ENCODE data around the gene COX6B2. TPM values are rescaled to one million over a fixed set of nuclear protein-coding genes. Genes with fewer than 3 reads are reported as not detected.

COX6B2 gene
- total RNA-seq, 1 experiment from 2014 or later: 0.42 TPM

- in situ Hi-C loops (cut with HindIII; ENCODE audit: low pct_unique_long_range_greater_than_20kb, low sequenced_read_pairs): no loop called here
- DNase-seq (ENCODE audit: low read depth, low spot score): peak; percentile 95
These were observed 30.6 kb upstream of the COX6B2 start for GRCh38 chr19:55384920-55385723.

GRCh38 chr19:55384131-55384919 lies 29.8 kb upstream of the COX6B2 start, which contains the start of gene TMEM238:
Gene TMEM238 (minus strand): TSS chr19:55384292. CDS start chr19:55384259, 33 bp downstream.
- in situ Hi-C loops (cut with HindIII; ENCODE audit: low pct_unique_long_range_greater_than_20kb, low sequenced_read_pairs): no loop called here
- DNase-seq (ENCODE audit: low read depth, low spot score): no peak

- no peak for DNase-seq (ENCODE audit: low read depth, low spot score)
- in situ Hi-C loops (cut with HindIII; ENCODE audit: low pct_unique_long_range_greater_than_20kb, low sequenced_read_pairs): no loop called here
These were observed 29.0 kb upstream of the COX6B2 start for GRCh38 chr19:55383279-55384130.

- in situ Hi-C loops (cut with HindIII; ENCODE audit: low pct_unique_long_range_greater_than_20kb, low sequenced_read_pairs): no loop called here
- DNase-seq (ENCODE audit: low read depth, low spot score): no peak
These were observed 28.1 kb upstream of the COX6B2 start for GRCh38 chr19:55382522-55383054.

- no peak for DNase-seq (ENCODE audit: low read depth, low spot score)
- in situ Hi-C loops (cut with HindIII; ENCODE audit: low pct_unique_long_range_greater_than_20kb, low sequenced_read_pairs): no loop called here
These were observed 27.5 kb upstream of the COX6B2 start for GRCh38 chr19:55382013-55382412.

GRCh38 chr19:55379174-55379573 lies 24.7 kb upstream of the COX6B2 start:
- in situ Hi-C loops (cut with HindIII; ENCODE audit: low pct_unique_long_range_greater_than_20kb, low sequenced_read_pairs): no loop called here
- DNase-seq (ENCODE audit: low read depth, low spot score): no peak

- in situ Hi-C loops (cut with HindIII; ENCODE audit: low pct_unique_long_range_greater_than_20kb, low sequenced_read_pairs): no loop called here
- no peak for DNase-seq (ENCODE audit: low read depth, low spot score)
These were observed 23.0 kb upstream of the COX6B2 start for GRCh38 chr19:55377356-55378131.

- in situ Hi-C loops (cut with HindIII; ENCODE audit: low pct_unique_long_range_greater_than_20kb, low sequenced_read_pairs): no loop called here
- no peak for DNase-seq (ENCODE audit: low read depth, low spot score)
These were observed 21.9 kb upstream of the COX6B2 start, which contains the start of gene TMEM190 for GRCh38 chr19:55376241-55376933. Gene TMEM190 (plus strand): TSS chr19:55376826. CDS start chr19:55376854, 28 bp downstream.

- in situ Hi-C loops (cut with HindIII; ENCODE audit: low pct_unique_long_range_greater_than_20kb, low sequenced_read_pairs): no loop called here
These were observed 19.7 kb upstream of the COX6B2 start for GRCh38 chr19:55373993-55374757.

GRCh38 chr19:55373306-55373992 lies 18.9 kb upstream of the COX6B2 start:
- DNase-seq (ENCODE audit: low read depth, low spot score): no peak
- in situ Hi-C loops (cut with HindIII; ENCODE audit: low pct_unique_long_range_greater_than_20kb, low sequenced_read_pairs): no loop called here

More at GRCh38 chr19:55373993-55374757, 19.7 kb upstream of the COX6B2 start:
- no peak for DNase-seq (ENCODE audit: low read depth, low spot score)

GRCh38 chr19:55372316-55373081 lies 18.0 kb upstream of the COX6B2 start:
- in situ Hi-C loops (cut with HindIII; ENCODE audit: low pct_unique_long_range_greater_than_20kb, low sequenced_read_pairs): no loop called here
- DNase-seq (ENCODE audit: low read depth, low spot score): no peak

- no peak for DNase-seq (ENCODE audit: low read depth, low spot score)
- in situ Hi-C loops (cut with HindIII; ENCODE audit: low pct_unique_long_range_greater_than_20kb, low sequenced_read_pairs): no loop called here
These were observed 15.9 kb upstream of the COX6B2 start, which contains the start of gene IL11 for GRCh38 chr19:55370305-55370988. Gene IL11 (minus strand): TSS chr19:55370463. CDS start chr19:55370310, 153 bp downstream.

- DNase-seq (ENCODE audit: low read depth, low spot score): peak; percentile 21
- in situ Hi-C loops (cut with HindIII; ENCODE audit: low pct_unique_long_range_greater_than_20kb, low sequenced_read_pairs): no loop called here
These were observed 15.3 kb upstream of the COX6B2 start for GRCh38 chr19:55369653-55370304.

Data from SK-MEL-5 (cell line).